H9 (cell line): ENCODE results near the gene PTCHD1. TPM values are rescaled to one million over a fixed set of nuclear protein-coding genes. Genes with fewer than 3 reads are reported as not detected.

Source experiments
- DNase-seq: peaks from one replicate; pipeline ENCODE4 v3.0.0-alpha.2; 2017
- H2AFZ ChIP-seq: one replicate; pipeline ENCODE4 v1.6.1; 2013; ENCODE audit warnings: mild to moderate bottlenecking, low read length, control low read depth, moderate library complexity
- H2AK5ac ChIP-seq: 2 replicates; pipeline ENCODE4 v1.6.1; 2013; ENCODE audit warnings: low read length, control low read depth, mixed read lengths; ENCODE audit not compliant: insufficient read length
- H2BK120ac ChIP-seq: one replicate; pipeline ENCODE4 v1.6.1; 2013; ENCODE audit warnings: low read depth, mild to moderate bottlenecking, low read length, control low read depth, inconsistent platforms; ENCODE audit not compliant: poor library complexity, severe bottlenecking
- H2BK12ac ChIP-seq: 2 replicates; pipeline ENCODE4 v1.6.1; 2013; ENCODE audit warnings: low read length, control low read depth, mixed read lengths, low read depth; ENCODE audit not compliant: insufficient read length
- H2BK15ac ChIP-seq: 2 replicates; pipeline ENCODE4 v1.6.1; 2013; ENCODE audit warnings: low read depth, low read length, control low read depth
- H2BK20ac ChIP-seq: one replicate; pipeline ENCODE4 v1.6.1; 2013; ENCODE audit warnings: low read depth, mild to moderate bottlenecking, low read length, control low read depth, inconsistent platforms; ENCODE audit not compliant: poor library complexity, severe bottlenecking
- H2BK5ac ChIP-seq: 2 replicates; pipeline ENCODE4 v1.6.1; 2013; ENCODE audit warnings: low read length, control low read depth, mixed read lengths; ENCODE audit not compliant: insufficient read length
- H3K14ac ChIP-seq: 2 replicates; pipeline ENCODE4 v1.6.1; 2013; ENCODE audit warnings: low read length, control low read depth; ENCODE audit not compliant: insufficient read depth
- H3K18ac ChIP-seq: 2 replicates; pipeline ENCODE4 v1.6.1; 2013; ENCODE audit warnings: low read depth, mild to moderate bottlenecking, mixed read lengths, low read length, control low read depth; ENCODE audit not compliant: insufficient read length
- H3K23ac ChIP-seq: 2 replicates; pipeline ENCODE4 v1.6.1; 2013; ENCODE audit warnings: low read length, control low read depth, mixed read lengths, low read depth; ENCODE audit not compliant: insufficient read length
- H3K23me2 ChIP-seq: 2 replicates; pipeline ENCODE4 v1.6.1; 2013; ENCODE audit warnings: low read depth, mild to moderate bottlenecking, mixed read lengths, low read length, control low read depth; ENCODE audit not compliant: insufficient read length, poor library complexity, severe bottlenecking
- H3K27ac ChIP-seq: 2 replicates; pipeline ENCODE4 v1.5.1; 2013; ENCODE audit warnings: low read length, control low read depth, mixed read lengths, low read depth; ENCODE audit not compliant: insufficient read length
- H3K27me3 ChIP-seq: 2 replicates; pipeline ENCODE4 v1.6.1; 2013; ENCODE audit warnings: low read length, control low read depth, inconsistent platforms; ENCODE audit not compliant: insufficient read depth
- H3K4ac ChIP-seq: 2 replicates; pipeline ENCODE4 v1.6.1; 2013; ENCODE audit warnings: low read depth, mild to moderate bottlenecking, control low read depth, inconsistent platforms, low read length, moderate library complexity
- H3K4me1 ChIP-seq: 2 replicates; pipeline ENCODE4 v1.6.1; 2013; ENCODE audit warnings: low read length, control low read depth, inconsistent platforms; ENCODE audit not compliant: insufficient read depth
- H3K4me2 ChIP-seq: 2 replicates; pipeline ENCODE4 v1.6.1; 2013; ENCODE audit warnings: low read length, control low read depth, mixed read lengths; ENCODE audit not compliant: insufficient read length, insufficient read depth
- H3K56ac ChIP-seq: 2 replicates; pipeline ENCODE4 v1.6.1; 2013; ENCODE audit warnings: low read depth, mild to moderate bottlenecking, mixed read lengths, low read length, control low read depth; ENCODE audit not compliant: insufficient read length
- H3K79me1 ChIP-seq: 2 replicates; pipeline ENCODE4 v1.6.1; 2013; ENCODE audit warnings: low read depth, mild to moderate bottlenecking, moderate library complexity, low read length, control low read depth, inconsistent platforms; ENCODE audit not compliant: insufficient read depth, poor library complexity, severe bottlenecking
- H3K79me2 ChIP-seq: 2 replicates; pipeline ENCODE4 v1.6.1; 2013; ENCODE audit warnings: low read length, control low read depth, inconsistent platforms; ENCODE audit not compliant: insufficient read depth
- H3K9ac ChIP-seq: 2 replicates; pipeline ENCODE4 v1.6.1; 2013; ENCODE audit warnings: low read length, control low read depth, mixed read lengths; ENCODE audit not compliant: insufficient read length; ENCODE audit errors: extremely low read depth
- H3K9me3 ChIP-seq: one replicate; pipeline ENCODE4 v1.6.1; 2013; ENCODE audit warnings: low read depth, low read length, inconsistent platforms; ENCODE audit not compliant: control insufficient read depth
- H3T11ph ChIP-seq: one replicate; pipeline ENCODE4 v1.6.1; 2013; ENCODE audit warnings: mild to moderate bottlenecking, low read length, control low read depth, inconsistent platforms
- H4K20me1 ChIP-seq: one replicate; pipeline ENCODE4 v1.6.1; 2013; ENCODE audit not compliant: control insufficient read depth, insufficient read length, insufficient read depth
- H4K5ac ChIP-seq: 2 replicates; pipeline ENCODE4 v1.6.1; 2013; ENCODE audit warnings: low read depth, mild to moderate bottlenecking, mixed read lengths, low read length, control low read depth; ENCODE audit not compliant: insufficient read length
- H4K8ac ChIP-seq: replicated peaks from 2 replicates; pipeline ENCODE4 v1.6.1; 2013; ENCODE audit warnings: low read length, control low read depth, mixed read lengths, low read depth; ENCODE audit not compliant: insufficient read length
- H4K91ac ChIP-seq: 2 replicates; pipeline ENCODE4 v1.6.1; 2013; ENCODE audit warnings: low read depth, mild to moderate bottlenecking, moderate library complexity, mixed read lengths, low read length, control low read depth; ENCODE audit not compliant: insufficient read length
- H3K27ac Mint-ChIP-seq, 3 experiments: 2 replicates in 2 of 3; 3 replicates in 1 of 3; pipeline ENCODE4 v1.8.0; 2020 to 2021; ENCODE audit warnings: mixed read lengths in 3 of 3, mild to moderate bottlenecking in 1 of 3, moderate library complexity in 1 of 3
- H3K27me3 Mint-ChIP-seq: 2 replicates; pipeline ENCODE4 v1.8.0; 2021; ENCODE audit warnings: low read depth, mild to moderate bottlenecking, moderate library complexity, mixed read lengths
- H3K36me3 Mint-ChIP-seq, 3 experiments: 2 replicates in 2 of 3; 3 replicates in 1 of 3; pipeline ENCODE4 v1.8.0; 2020 to 2021; ENCODE audit warnings: low read depth in 3 of 3, mixed read lengths in 3 of 3; ENCODE audit not compliant: insufficient read depth in 1 of 3
- H3K4me1 Mint-ChIP-seq, 2 experiments: 2 replicates each; pipeline ENCODE4 v1.8.0; 2020; ENCODE audit warnings: mixed read lengths in 2 of 2
- H3K4me3 Mint-ChIP-seq, 2 experiments: 2 replicates in 1 of 2; 3 replicates in 1 of 2; pipeline ENCODE4 v1.8.0; 2020 to 2021; ENCODE audit warnings: mild to moderate bottlenecking in 2 of 2, mixed read lengths in 2 of 2, moderate library complexity in 1 of 2
- H3K9me3 Mint-ChIP-seq, 2 experiments: 2 replicates in 1 of 2; 3 replicates in 1 of 2; pipeline ENCODE4 v1.8.0; 2020; ENCODE audit warnings: mild to moderate bottlenecking in 2 of 2, mixed read lengths in 2 of 2, moderate library complexity in 1 of 2
- CTCF ChIP-seq: fragments of 200-600 bp; sonication (generic); conservative IDR thresholded peaks from 3 replicates; pipeline ENCODE4 v1.8.0; 2021; ENCODE audit warnings: antibody characterized with exemption, mild to moderate bottlenecking
- WGBS: extraction: QIAGEN DNeasy Blood & Tissue Kit; methylation state at CpG from one replicate; pipeline ENCODE4 v1.1.7; 2013; ENCODE audit warnings: missing lambda C conversion rate, low lambda C conversion rate, mixed read lengths; ENCODE audit not compliant: insufficient read length; ENCODE audit errors: extremely low coverage; 5-methylcytosine and 5-hydroxymethylcytosine counted together
- total RNA-seq: library from RNA; stranded (reverse); gene quantifications from 2 replicates; pipeline ENCODE4 v1.2.1, GENCODE V29; 2021

PTCHD1 gene
- total RNA-seq, 1 experiment from 2014 or later: 1.4 TPM

DNA sequence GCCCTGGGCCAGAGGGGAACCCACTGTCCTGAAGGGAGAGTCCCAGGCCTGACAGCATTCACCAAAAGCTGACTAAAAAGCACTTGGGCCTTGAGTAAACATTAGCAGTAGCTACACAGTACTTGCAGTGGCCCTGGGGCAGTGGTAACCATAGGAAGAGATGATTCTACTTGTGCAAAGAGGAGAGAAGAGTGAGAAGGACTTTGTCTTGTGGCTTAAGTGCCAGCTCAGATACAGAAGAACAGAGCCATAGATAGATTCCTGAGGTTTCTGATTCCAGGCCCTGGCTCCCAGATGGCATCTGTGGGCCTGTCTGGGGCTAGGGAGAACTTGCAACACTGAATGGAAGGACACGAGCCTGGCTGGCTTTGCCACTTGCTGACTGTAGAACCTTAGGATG lies 100.5 kb downstream of the PTCHD1 start:
- Histone ChIP-seq H3K27me3 (no peaks in the 10 kb centered on the region), H3K23ac (no peak overlapping the region), H3K18ac (no peak overlapping the region), H3K56ac (no peak overlapping the region), H3K9me3 (no peaks in the 10 kb centered on the region), H2BK15ac (no peak overlapping the region), H2AFZ (no peak overlapping the region), H3T11ph (no peak overlapping the region), H3K9ac (no peak overlapping the region), H4K8ac (no peak overlapping the region), H2BK120ac (no peak overlapping the region), H3K14ac (no peak overlapping the region), H3K23me2 (no peaks in the 10 kb centered on the region), H4K20me1 (no peaks in the 10 kb centered on the region), H2BK20ac (no peak overlapping the region), H3K4me2 (no peak overlapping the region), H2BK12ac (no peak overlapping the region), H2BK5ac (no peak overlapping the region), H3K4me1 (peaks cover 11% of the 10 kb centered on the region), H3K27ac (no peak overlapping the region), H2AK5ac (no peak overlapping the region), H4K5ac (no peak overlapping the region), H3K4ac (no peak overlapping the region), H3K79me1 (no peaks in the 10 kb centered on the region), H3K79me2 (no peaks in the 10 kb centered on the region), H4K91ac (no peak overlapping the region)
- Mint-ChIP-seq H3K27ac (peak overlapping the region in 2 of 3 experiments; percentile 19 to 86; a peak in 2 of 7 replicates), H3K9me3 (peaks cover 2 to 8% of the 10 kb centered on the region in 2 experiments; a peak in 4 of 5 replicates), H3K4me1 (peaks cover 39 to 63% of the 10 kb centered on the region in 2 experiments), H3K36me3 (peaks cover 8 to 18% (median 9%) of the 10 kb centered on the region in 3 experiments), H3K4me3 (no peak overlapping the region), H3K27me3 (no peaks in the 10 kb centered on the region)
- no CpG with 5 or more reads among the region's 1 CpG for WGBS
- DNase-seq: no peak
- no peak for TF ChIP-seq CTCF
